Mesothelial cell of epicardium (in vitro differentiated cells): Measurements from ENCODE around the gene ZNF215. TPM values are rescaled to one million over a fixed set of nuclear protein-coding genes. Genes with fewer than 3 reads are reported as not detected.
"Not testable (repeated sequence)": the region's sequence is repeated elsewhere in the genome, so short reads cannot be mapped to it uniquely, and the experiment has no call there.

Experiments
- DNase-seq, 2 experiments: peaks; one replicate each; pipeline ENCODE4 v3.0.0; 2021; ENCODE audit warnings: low spot score in 2 of 2; ENCODE audit not compliant: unreplicated experiment in 2 of 2
- H3K27ac Mint-ChIP-seq: 2 replicates; pipeline ENCODE4 v1.8.0; 2021; ENCODE audit warnings: mixed read lengths
- H3K27me3 Mint-ChIP-seq: 2 replicates; pipeline ENCODE4 v1.8.0; 2021; ENCODE audit warnings: low read depth, mixed read lengths
- H3K36me3 Mint-ChIP-seq: 2 replicates; pipeline ENCODE4 v1.8.0; 2021; ENCODE audit warnings: mixed read lengths
- H3K4me1 Mint-ChIP-seq: 2 replicates; pipeline ENCODE4 v1.8.0; 2021; ENCODE audit warnings: mixed read lengths
- H3K4me3 Mint-ChIP-seq: 2 replicates; pipeline ENCODE4 v1.8.0; 2021; ENCODE audit warnings: mild to moderate bottlenecking, moderate library complexity, mixed read lengths
- H3K9me3 Mint-ChIP-seq: 2 replicates; pipeline ENCODE4 v1.8.0; 2021; ENCODE audit warnings: mixed read lengths
- total RNA-seq: library from RNA; stranded (reverse); gene quantifications from 3 replicates; pipeline ENCODE4 v1.2.1, GENCODE V29; 2021
- TF ChIP-seq, protein P1 (sequence below): fragments of 200-600 bp; sonication (generic); IDR thresholded peaks from one replicate; pipeline ENCODE4 v1.5.0; 2021; ENCODE audit warnings: antibody characterized with exemption; ENCODE audit not compliant: unreplicated experiment

Gene ZNF215
- total RNA-seq, 1 donor from 2014 or later = 2.8 TPM

- H3K36me3 Mint-ChIP-seq = no peaks in the 10 kb centered on the region
- TF ChIP-seq, protein P1, sequence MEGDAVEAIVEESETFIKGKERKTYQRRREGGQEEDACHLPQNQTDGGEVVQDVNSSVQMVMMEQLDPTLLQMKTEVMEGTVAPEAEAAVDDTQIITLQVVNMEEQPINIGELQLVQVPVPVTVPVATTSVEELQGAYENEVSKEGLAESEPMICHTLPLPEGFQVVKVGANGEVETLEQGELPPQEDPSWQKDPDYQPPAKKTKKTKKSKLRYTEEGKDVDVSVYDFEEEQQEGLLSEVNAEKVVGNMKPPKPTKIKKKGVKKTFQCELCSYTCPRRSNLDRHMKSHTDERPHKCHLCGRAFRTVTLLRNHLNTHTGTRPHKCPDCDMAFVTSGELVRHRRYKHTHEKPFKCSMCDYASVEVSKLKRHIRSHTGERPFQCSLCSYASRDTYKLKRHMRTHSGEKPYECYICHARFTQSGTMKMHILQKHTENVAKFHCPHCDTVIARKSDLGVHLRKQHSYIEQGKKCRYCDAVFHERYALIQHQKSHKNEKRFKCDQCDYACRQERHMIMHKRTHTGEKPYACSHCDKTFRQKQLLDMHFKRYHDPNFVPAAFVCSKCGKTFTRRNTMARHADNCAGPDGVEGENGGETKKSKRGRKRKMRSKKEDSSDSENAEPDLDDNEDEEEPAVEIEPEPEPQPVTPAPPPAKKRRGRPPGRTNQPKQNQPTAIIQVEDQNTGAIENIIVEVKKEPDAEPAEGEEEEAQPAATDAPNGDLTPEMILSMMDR = no peak
Observed at GRCh38 chr11:6892400-6892799, 33.8 kb upstream of the ZNF215 start, which contains the start of gene OR2D2. TSS of gene OR2D2 (minus strand) at chr11:6892500. CDS start at chr11:6892500, 0 bp downstream.

DNA sequence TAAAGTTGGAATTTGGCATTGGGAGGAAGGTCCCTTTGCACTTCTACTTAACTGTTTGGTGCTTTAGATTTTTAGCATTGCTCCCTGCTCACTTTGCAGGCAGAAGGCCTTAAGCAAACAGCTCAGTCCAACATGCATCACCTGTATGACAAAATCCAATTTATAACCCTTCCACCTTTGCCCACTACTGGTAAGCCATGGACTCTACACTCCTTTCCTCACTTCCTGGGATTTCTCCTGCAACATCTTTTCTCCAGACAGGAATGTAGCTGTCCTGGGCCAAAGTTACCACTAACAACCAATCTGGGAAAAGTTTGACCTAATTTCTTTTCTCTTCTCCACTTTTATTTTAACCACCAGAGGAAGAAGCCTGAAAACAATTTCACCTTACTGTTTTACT is 32.1 kb upstream of the ZNF215 start:
- TF ChIP-seq, protein P1 = no peak
- no peaks in the 10 kb centered on the region for H3K36me3 Mint-ChIP-seq
- H3K27ac Mint-ChIP-seq = no peak overlapping the region
- no peaks in the 10 kb centered on the region for H3K27me3 Mint-ChIP-seq
- no peaks in the 10 kb centered on the region for H3K4me1 Mint-ChIP-seq
- DNase-seq = no peak
- H3K9me3 Mint-ChIP-seq = no peaks in the 10 kb centered on the region
- no peak overlapping the region for H3K4me3 Mint-ChIP-seq

More at GRCh38 chr11:6892400-6892799, 33.8 kb upstream of the ZNF215 start, which contains the start of gene OR2D2:
- Mint-ChIP-seq H3K4me1 (no peaks in the 10 kb centered on the region), H3K27ac (no peak within 1 kb of the TSS), H3K4me3 (no peak within 1 kb of the TSS), H3K9me3 (no peaks in the 10 kb centered on the region), H3K27me3 (no peaks in the 10 kb centered on the region)
- DNase-seq = no peak

DNA sequence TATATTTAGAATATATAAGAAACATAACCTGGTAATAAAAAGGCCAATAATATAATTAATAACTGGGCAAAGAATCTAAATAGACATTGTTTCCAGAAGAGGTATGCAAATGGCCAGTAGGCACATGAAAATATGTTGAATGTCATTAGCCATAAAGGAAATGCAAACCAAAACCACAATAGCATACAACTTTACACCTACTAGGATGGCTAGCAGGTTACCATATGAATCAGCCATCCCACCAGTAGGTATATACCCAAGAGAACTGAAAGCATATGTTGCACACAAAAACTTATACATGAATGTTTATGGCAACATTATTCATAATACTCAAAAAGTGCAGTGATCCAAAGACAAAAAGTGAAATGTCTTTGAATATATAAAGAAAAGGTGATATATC is 31.2 kb upstream of the ZNF215 start:
- TF ChIP-seq, protein P1 = no peak
- no peak for DNase-seq
- H3K9me3 Mint-ChIP-seq = no peaks in the 10 kb centered on the region
- H3K36me3 Mint-ChIP-seq = no peaks in the 10 kb centered on the region
- H3K27ac Mint-ChIP-seq = no peak overlapping the region
- no peaks in the 10 kb centered on the region for H3K27me3 Mint-ChIP-seq
- no peak overlapping the region for H3K4me3 Mint-ChIP-seq
- H3K4me1 Mint-ChIP-seq = no peaks in the 10 kb centered on the region

GRCh38 chr11:6898911-6899310 is 27.3 kb upstream of the ZNF215 start:
- TF ChIP-seq, protein P1 = no peak
- Mint-ChIP-seq H3K9me3 (no peaks in the 10 kb centered on the region), H3K27ac (no peak overlapping the region), H3K4me3 (no peak overlapping the region), H3K27me3 (no peaks in the 10 kb centered on the region), H3K4me1 (no peaks in the 10 kb centered on the region), H3K36me3 (no peaks in the 10 kb centered on the region)
- DNase-seq = no peak

DNA sequence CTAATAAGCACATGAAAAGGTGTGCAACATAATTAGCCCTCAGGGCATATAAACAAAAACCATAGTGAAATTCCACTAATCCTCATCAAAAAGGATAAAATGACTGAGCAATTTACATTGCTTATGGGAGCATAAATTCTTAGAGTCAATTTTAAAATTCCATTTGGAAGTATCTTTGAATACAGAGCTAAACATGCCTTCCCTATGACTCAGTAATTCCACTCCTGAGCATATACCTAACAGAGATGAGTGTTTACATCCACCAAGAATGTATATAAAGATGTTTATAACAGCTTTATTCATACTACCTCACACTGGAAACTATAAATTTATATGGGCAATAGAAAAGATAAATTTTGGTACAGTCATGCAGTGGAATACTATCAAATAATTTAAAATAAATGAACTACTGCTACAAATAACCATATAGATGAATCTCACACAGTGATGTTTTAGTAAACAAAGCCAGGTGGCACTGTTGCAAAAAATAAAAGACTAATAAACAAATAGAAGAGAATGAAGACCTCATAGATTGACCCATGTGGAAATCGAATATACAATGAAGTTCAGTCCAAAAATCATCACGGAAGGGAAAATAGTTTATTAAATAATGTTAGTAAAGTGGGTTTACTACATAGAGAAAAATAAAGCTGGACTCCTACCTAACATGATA is 25.8 kb upstream of the ZNF215 start:
- no peak for DNase-seq
- H3K4me1 Mint-ChIP-seq = no peaks in the 10 kb centered on the region
- TF ChIP-seq, protein P1 = no peak
- no peaks in the 10 kb centered on the region for H3K27me3 Mint-ChIP-seq
- no peak overlapping the region for H3K4me3 Mint-ChIP-seq
- peaks cover 8% of the 10 kb centered on the region for H3K9me3 Mint-ChIP-seq
- H3K27ac Mint-ChIP-seq = no peak overlapping the region
- H3K36me3 Mint-ChIP-seq = no peaks in the 10 kb centered on the region

DNA sequence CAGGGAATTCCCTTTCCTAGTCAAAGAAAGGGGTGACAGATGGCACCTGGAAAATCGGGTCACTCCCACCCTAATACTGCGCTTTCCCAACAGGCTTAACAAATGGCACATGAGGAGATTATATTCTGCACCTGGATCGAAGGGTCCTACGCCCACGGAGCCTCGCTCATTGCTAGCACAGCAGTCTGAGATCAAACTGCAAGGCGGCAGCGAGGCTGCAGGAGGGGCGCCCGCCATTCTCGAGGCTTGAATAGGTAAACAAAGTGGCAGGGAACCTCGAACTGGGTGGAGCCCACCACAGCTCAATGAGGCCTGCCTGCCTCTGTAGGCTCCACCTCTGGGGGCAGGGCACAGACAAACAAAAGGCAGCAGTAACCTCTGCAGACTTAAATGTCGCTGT is 21.4 kb upstream of the ZNF215 start:
- H3K27me3 Mint-ChIP-seq, H3K4me1 Mint-ChIP-seq, H3K4me3 Mint-ChIP-seq, DNase-seq, H3K36me3 Mint-ChIP-seq, H3K27ac Mint-ChIP-seq: not testable (repeated sequence)
- H3K9me3 Mint-ChIP-seq = peaks cover 15% of the 10 kb centered on the region
